GM12875 (cell line): ENCODE measurements around the gene ASTN2.

ENCODE experiments used
- H3K4me3 ChIP-seq: one replicate; pipeline ENCODE4 v1.5.1; 2011; ENCODE audit warnings: low read depth, low read length, control low read depth
- CTCF ChIP-seq: IDR thresholded peaks from 2 replicates; pipeline ENCODE4 v1.5.1; 2011; ENCODE audit warnings: low read depth, mild to moderate bottlenecking, control low read depth, inconsistent platforms, low read length, moderate library complexity, borderline replicate concordance; ENCODE audit not compliant: insufficient read depth

ASTN2 gene

GRCh38 chr9:116499986-116500871, 914.6 kb downstream of the ASTN2 start:
- no peak for TF ChIP-seq CTCF
- no peak overlapping the region for H3K4me3 ChIP-seq

- H3K4me3 ChIP-seq: no peak overlapping the region
- no peak for TF ChIP-seq CTCF
Observed at GRCh38 chr9:116499434-116499833, 915.4 kb downstream of the ASTN2 start.

- TF ChIP-seq CTCF: no peak
Observed at GRCh38 chr9:116497095-116497890, 917.6 kb downstream of the ASTN2 start.

GRCh38 chr9:116496167-116496566, 918.7 kb downstream of the ASTN2 start:
- no peak for TF ChIP-seq CTCF

More at GRCh38 chr9:116497095-116497890, 917.6 kb downstream of the ASTN2 start:
- H3K4me3 ChIP-seq: no peak overlapping the region

GRCh38 chr9:116495725-116496124, 919.1 kb downstream of the ASTN2 start:
- TF ChIP-seq CTCF: no peak
- no peak overlapping the region for H3K4me3 ChIP-seq

More at GRCh38 chr9:116496167-116496566, 918.7 kb downstream of the ASTN2 start:
- H3K4me3 ChIP-seq: no peak overlapping the region

- peak; percentile 80 for TF ChIP-seq CTCF
Observed at GRCh38 chr9:116494815-116495634, 919.8 kb downstream of the ASTN2 start.

More at GRCh38 chr9:116494815-116495634, 919.8 kb downstream of the ASTN2 start:
- no peak overlapping the region for H3K4me3 ChIP-seq
